GM06990 (cell line): ENCODE measurements around the gene DDR1.

Experiments used
- DNase-seq: peaks from one replicate; pipeline ENCODE4 v3.0.0-alpha.2; 2011; ENCODE audit not compliant: insufficient read length; ENCODE audit errors: extremely low read depth
- H3K27me3 ChIP-seq: replicated peaks from 2 replicates; pipeline ENCODE4 v1.6.0; 2011; ENCODE audit warnings: low read length; ENCODE audit not compliant: control insufficient read depth, insufficient read depth
- H3K36me3 ChIP-seq: 2 replicates; pipeline ENCODE4 v1.5.1; 2011; ENCODE audit warnings: low read length; ENCODE audit not compliant: control insufficient read depth, insufficient read depth
- H3K4me3 ChIP-seq: replicated peaks from 2 replicates; pipeline ENCODE4 v1.5.1; 2011; ENCODE audit warnings: low read depth, mild to moderate bottlenecking, control low read depth, low read length
- CTCF ChIP-seq: IDR thresholded peaks from 2 replicates; pipeline ENCODE4 v1.5.1; 2011; ENCODE audit warnings: low read length, control low read depth, mild to moderate bottlenecking, inconsistent platforms; ENCODE audit not compliant: insufficient read depth, poor library complexity, severe bottlenecking

DDR1 gene

DNA sequence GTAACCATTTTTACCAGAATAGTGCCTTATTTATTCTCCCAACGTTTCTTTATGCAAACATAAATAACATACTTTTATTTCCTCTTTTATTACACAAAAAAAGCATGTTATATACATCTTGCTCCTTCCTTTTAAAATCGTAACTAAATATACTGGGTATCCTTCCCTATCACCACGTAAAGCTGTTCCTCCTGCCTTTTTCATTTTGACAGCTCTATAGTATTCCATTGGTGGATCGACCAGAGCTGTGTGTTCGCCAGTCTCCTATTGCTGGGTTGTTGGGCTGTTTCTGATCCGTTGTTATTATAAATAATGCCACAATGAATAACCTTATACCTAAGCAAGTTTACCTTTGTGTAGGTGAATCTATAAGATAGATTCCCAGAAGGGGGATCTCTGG lies 46.9 kb upstream of the DDR1 start:
- no peak overlapping the region for H3K4me3 ChIP-seq
- H3K27me3 ChIP-seq = no peaks in the 10 kb centered on the region
- no peak for TF ChIP-seq CTCF
- H3K36me3 ChIP-seq = no peaks in the 10 kb centered on the region
- DNase-seq = no peak

GRCh38 chr6:30837870-30838269 lies 46.4 kb upstream of the DDR1 start:
- H3K4me3 ChIP-seq = no peak overlapping the region
- TF ChIP-seq CTCF = no peak

GRCh38 chr6:30839671-30840070 lies 44.6 kb upstream of the DDR1 start:
- Histone ChIP-seq H3K27me3 (no peaks in the 10 kb centered on the region), H3K4me3 (no peak overlapping the region), H3K36me3 (no peaks in the 10 kb centered on the region)
- TF ChIP-seq CTCF = no peak
- DNase-seq = no peak

More at GRCh38 chr6:30837870-30838269, 46.4 kb upstream of the DDR1 start:
- Histone ChIP-seq H3K27me3 (no peaks in the 10 kb centered on the region), H3K36me3 (no peaks in the 10 kb centered on the region)
- no peak for DNase-seq

GRCh38 chr6:30840084-30840934 lies 44.0 kb upstream of the DDR1 start:
- Histone ChIP-seq H3K36me3 (no peaks in the 10 kb centered on the region), H3K27me3 (no peaks in the 10 kb centered on the region), H3K4me3 (no peak overlapping the region)
- DNase-seq = no peak
- no peak for TF ChIP-seq CTCF

GRCh38 chr6:30840935-30841643 lies 43.2 kb upstream of the DDR1 start:
- H3K4me3 ChIP-seq = no peak overlapping the region
- TF ChIP-seq CTCF = no peak
- DNase-seq = no peak
- no peaks in the 10 kb centered on the region for H3K36me3 ChIP-seq
- no peaks in the 10 kb centered on the region for H3K27me3 ChIP-seq
